ENCODE data around the gene CD300C.

- TF ChIP-seq, protein P1, sequence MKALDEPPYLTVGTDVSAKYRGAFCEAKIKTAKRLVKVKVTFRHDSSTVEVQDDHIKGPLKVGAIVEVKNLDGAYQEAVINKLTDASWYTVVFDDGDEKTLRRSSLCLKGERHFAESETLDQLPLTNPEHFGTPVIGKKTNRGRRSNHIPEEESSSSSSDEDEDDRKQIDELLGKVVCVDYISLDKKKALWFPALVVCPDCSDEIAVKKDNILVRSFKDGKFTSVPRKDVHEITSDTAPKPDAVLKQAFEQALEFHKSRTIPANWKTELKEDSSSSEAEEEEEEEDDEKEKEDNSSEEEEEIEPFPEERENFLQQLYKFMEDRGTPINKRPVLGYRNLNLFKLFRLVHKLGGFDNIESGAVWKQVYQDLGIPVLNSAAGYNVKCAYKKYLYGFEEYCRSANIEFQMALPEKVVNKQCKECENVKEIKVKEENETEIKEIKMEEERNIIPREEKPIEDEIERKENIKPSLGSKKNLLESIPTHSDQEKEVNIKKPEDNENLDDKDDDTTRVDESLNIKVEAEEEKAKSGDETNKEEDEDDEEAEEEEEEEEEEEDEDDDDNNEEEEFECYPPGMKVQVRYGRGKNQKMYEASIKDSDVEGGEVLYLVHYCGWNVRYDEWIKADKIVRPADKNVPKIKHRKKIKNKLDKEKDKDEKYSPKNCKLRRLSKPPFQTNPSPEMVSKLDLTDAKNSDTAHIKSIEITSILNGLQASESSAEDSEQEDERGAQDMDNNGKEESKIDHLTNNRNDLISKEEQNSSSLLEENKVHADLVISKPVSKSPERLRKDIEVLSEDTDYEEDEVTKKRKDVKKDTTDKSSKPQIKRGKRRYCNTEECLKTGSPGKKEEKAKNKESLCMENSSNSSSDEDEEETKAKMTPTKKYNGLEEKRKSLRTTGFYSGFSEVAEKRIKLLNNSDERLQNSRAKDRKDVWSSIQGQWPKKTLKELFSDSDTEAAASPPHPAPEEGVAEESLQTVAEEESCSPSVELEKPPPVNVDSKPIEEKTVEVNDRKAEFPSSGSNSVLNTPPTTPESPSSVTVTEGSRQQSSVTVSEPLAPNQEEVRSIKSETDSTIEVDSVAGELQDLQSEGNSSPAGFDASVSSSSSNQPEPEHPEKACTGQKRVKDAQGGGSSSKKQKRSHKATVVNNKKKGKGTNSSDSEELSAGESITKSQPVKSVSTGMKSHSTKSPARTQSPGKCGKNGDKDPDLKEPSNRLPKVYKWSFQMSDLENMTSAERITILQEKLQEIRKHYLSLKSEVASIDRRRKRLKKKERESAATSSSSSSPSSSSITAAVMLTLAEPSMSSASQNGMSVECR (CRISPR knock-in tag; IDR thresholded peaks at IDR 0.05; ENCODE audit: borderline replicate concordance) = no peak
- TF ChIP-seq, protein P2, sequence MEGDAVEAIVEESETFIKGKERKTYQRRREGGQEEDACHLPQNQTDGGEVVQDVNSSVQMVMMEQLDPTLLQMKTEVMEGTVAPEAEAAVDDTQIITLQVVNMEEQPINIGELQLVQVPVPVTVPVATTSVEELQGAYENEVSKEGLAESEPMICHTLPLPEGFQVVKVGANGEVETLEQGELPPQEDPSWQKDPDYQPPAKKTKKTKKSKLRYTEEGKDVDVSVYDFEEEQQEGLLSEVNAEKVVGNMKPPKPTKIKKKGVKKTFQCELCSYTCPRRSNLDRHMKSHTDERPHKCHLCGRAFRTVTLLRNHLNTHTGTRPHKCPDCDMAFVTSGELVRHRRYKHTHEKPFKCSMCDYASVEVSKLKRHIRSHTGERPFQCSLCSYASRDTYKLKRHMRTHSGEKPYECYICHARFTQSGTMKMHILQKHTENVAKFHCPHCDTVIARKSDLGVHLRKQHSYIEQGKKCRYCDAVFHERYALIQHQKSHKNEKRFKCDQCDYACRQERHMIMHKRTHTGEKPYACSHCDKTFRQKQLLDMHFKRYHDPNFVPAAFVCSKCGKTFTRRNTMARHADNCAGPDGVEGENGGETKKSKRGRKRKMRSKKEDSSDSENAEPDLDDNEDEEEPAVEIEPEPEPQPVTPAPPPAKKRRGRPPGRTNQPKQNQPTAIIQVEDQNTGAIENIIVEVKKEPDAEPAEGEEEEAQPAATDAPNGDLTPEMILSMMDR (IDR thresholded peaks at IDR 0.05) = no peak
Observed at GRCh38 chr17:74573169-74573568, 27.3 kb upstream of the CD300C start.

All from WTC11 (cell line).